ENCODE data around the gene ITSN1. TPM values are rescaled to one million over a fixed set of nuclear protein-coding genes. Genes with fewer than 3 reads are reported as not detected.

The ITSN1 gene
- total RNA-seq (2021; ENCODE audit: unreplicated experiment) (50.3 TPM), Bru-seq, nascent RNA (percentile 79 among the genes with signal in this experiment), BruChase-seq, experiment 1, labeled RNA remaining after a 2-hour chase (percentile 73 among the genes with signal in this experiment), BruChase-seq, experiment 2, labeled RNA remaining after a 6-hour chase (percentile 77 among the genes with signal in this experiment)
- 37.6 TPM for polyA plus RNA-seq (2012; ENCODE audit: insufficient read length)
- long read RNA-seq, full-length matches to known transcripts = 7 of 85 reads
- long read RNA-seq, partial matches to known transcripts = 48 of 85 reads
- long read RNA-seq, other reads (novel, unspliced or antisense) = 30 of 85 reads

DNA sequence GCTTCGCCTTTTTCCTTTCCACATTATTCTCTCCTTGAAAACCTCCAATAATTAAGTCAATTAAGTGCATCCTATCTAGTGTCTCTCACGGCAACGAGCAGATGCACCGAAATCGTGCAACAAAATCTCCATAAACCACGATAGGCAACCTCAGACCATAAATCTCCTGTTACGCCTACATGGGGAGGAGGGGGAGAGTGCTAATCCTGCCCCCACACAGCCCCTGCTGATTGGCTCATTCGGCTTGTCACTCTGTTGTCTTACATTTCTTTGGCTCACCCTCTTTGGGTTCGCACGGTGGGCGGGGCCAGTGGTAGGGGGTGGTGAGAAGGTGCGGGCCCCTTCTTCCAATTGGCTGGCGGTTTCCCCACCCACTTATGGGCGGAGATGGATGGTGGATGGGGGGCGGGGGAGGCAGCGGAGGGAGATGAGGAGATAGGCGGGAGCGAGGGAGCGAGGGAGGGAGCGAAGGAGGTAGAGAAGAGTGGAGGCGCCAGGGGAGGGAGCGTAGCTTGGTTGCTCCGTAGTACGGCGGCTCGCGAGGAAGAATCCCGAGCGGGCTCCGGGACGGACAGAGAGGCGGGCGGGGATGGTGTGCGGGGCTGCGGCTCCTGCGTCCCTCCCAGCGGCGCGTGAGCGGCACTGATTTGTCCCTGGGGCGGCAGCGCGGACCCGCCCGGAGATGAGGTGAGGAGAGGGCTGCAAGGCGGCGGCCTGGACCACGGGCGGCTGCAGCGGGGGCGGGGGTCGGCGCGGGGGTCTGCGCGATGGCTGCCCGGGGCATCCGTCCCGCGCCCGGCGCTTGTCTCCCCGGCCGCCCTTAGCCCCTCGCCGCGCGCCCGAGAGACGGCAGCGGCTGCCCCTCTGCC lies at the start of gene ITSN1:
ITSN1 (plus strand) TSS at position 475 of the 869 bp plus-strand sequence. CDS start 76,328 bp downstream, outside the sequence.
- TF ChIP-seq TCF7L2 (IDR thresholded peaks at IDR 0.05; ENCODE audit: low read depth, low read length) (no peak), SIN3A (IDR thresholded peaks at IDR 0.05; ENCODE audit: borderline replicate concordance, insufficient read depth, low read depth, low read length) (0 out of 2 replicates have a peak, but pooled peaks have one; percentile 21), POLR2AphosphoS5 (IDR thresholded peaks at IDR 0.05; ENCODE audit: low read depth, low read length) (no peak; the same call in none of the 2 replicates)
- TF ChIP-seq, protein P1, sequence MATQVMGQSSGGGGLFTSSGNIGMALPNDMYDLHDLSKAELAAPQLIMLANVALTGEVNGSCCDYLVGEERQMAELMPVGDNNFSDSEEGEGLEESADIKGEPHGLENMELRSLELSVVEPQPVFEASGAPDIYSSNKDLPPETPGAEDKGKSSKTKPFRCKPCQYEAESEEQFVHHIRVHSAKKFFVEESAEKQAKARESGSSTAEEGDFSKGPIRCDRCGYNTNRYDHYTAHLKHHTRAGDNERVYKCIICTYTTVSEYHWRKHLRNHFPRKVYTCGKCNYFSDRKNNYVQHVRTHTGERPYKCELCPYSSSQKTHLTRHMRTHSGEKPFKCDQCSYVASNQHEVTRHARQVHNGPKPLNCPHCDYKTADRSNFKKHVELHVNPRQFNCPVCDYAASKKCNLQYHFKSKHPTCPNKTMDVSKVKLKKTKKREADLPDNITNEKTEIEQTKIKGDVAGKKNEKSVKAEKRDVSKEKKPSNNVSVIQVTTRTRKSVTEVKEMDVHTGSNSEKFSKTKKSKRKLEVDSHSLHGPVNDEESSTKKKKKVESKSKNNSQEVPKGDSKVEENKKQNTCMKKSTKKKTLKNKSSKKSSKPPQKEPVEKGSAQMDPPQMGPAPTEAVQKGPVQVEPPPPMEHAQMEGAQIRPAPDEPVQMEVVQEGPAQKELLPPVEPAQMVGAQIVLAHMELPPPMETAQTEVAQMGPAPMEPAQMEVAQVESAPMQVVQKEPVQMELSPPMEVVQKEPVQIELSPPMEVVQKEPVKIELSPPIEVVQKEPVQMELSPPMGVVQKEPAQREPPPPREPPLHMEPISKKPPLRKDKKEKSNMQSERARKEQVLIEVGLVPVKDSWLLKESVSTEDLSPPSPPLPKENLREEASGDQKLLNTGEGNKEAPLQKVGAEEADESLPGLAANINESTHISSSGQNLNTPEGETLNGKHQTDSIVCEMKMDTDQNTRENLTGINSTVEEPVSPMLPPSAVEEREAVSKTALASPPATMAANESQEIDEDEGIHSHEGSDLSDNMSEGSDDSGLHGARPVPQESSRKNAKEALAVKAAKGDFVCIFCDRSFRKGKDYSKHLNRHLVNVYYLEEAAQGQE (IDR thresholded peaks at IDR 0.05; ENCODE audit: insufficient read depth in 1 of 2, low read depth in 2 of 2, low read length in 1 of 2) = no peak
- intact Hi-C loops (cut with micrococcal nuclease; ENCODE audit: unreplicated experiment) (no loop called here), in situ Hi-C loops (cut with HindIII; ENCODE audit: low pct_unique_long_range_greater_than_20kb, low sequenced_read_pairs) (no loop called here)
- no peaks in the 10 kb centered on the region for H3K9me3 ChIP-seq (ENCODE audit: control insufficient read depth, insufficient read depth, low read depth, low read length)
- CTCF ChIA-PET = no interaction called here
- peaks cover 21% of the 10 kb centered on the region for H3K4me1 ChIP-seq (ENCODE audit: control insufficient read depth, insufficient read depth, low read length)
- POLR2A ChIA-PET = no interaction called here
- peak within 1 kb of the TSS; percentile 97 for H3K27ac ChIP-seq (ENCODE audit: low read length)
- H3K4me3 ChIP-seq (ENCODE audit: low read depth in 2 of 2, low read length in 2 of 2) = peak within 1 kb of the TSS; percentile 75 to 81
- DNase-seq (ENCODE audit: low read depth, low spot score) (peak; percentile 97), ATAC-seq (peak; percentile 92)
- H3K27me3 ChIP-seq (ENCODE audit: control insufficient read depth, insufficient read depth, low read length) = no peaks in the 10 kb centered on the region
- H3K36me3 ChIP-seq (ENCODE audit: control insufficient read depth, insufficient read depth, low read length) = no peaks in the 10 kb centered on the region; the same call in none of the 2 replicates
- BruUV-seq (replicated peaks) = no TSS peak

- ChIA-PET CTCF (no interaction called here), POLR2A (no interaction called here)
- Histone ChIP-seq H3K27me3 (ENCODE audit: control insufficient read depth, insufficient read depth, low read length) (no peaks in the 10 kb centered on the region), H3K9me3 (ENCODE audit: control insufficient read depth, insufficient read depth, low read depth, low read length) (no peaks in the 10 kb centered on the region), H3K4me1 (ENCODE audit: control insufficient read depth, insufficient read depth, low read length) (no peaks in the 10 kb centered on the region), H3K4me3 (ENCODE audit: low read depth in 2 of 2, low read length in 2 of 2) (no peak overlapping the region), H3K27ac (ENCODE audit: low read length) (no peak overlapping the region), H3K36me3 (ENCODE audit: control insufficient read depth, insufficient read depth, low read length) (peaks cover 19% of the 10 kb centered on the region)
- no TSS peak for BruUV-seq (replicated peaks)
- DNase-seq (ENCODE audit: low read depth, low spot score) (no peak), ATAC-seq (no peak)
- in situ Hi-C loops (cut with HindIII; ENCODE audit: low pct_unique_long_range_greater_than_20kb, low sequenced_read_pairs) (no loop called here), intact Hi-C loops (cut with micrococcal nuclease; ENCODE audit: unreplicated experiment) (no loop called here)
- TF ChIP-seq POLR2AphosphoS5 (IDR thresholded peaks at IDR 0.05; ENCODE audit: low read depth, low read length) (no peak), SIN3A (IDR thresholded peaks at IDR 0.05; ENCODE audit: borderline replicate concordance, insufficient read depth, low read depth, low read length) (no peak), TCF7L2 (IDR thresholded peaks at IDR 0.05; ENCODE audit: low read depth, low read length) (no peak)
- TF ChIP-seq, protein P1 (IDR thresholded peaks at IDR 0.05; ENCODE audit: insufficient read depth in 1 of 2, low read depth in 2 of 2, low read length in 1 of 2) = no peak
- TF ChIP-seq, protein P2, sequence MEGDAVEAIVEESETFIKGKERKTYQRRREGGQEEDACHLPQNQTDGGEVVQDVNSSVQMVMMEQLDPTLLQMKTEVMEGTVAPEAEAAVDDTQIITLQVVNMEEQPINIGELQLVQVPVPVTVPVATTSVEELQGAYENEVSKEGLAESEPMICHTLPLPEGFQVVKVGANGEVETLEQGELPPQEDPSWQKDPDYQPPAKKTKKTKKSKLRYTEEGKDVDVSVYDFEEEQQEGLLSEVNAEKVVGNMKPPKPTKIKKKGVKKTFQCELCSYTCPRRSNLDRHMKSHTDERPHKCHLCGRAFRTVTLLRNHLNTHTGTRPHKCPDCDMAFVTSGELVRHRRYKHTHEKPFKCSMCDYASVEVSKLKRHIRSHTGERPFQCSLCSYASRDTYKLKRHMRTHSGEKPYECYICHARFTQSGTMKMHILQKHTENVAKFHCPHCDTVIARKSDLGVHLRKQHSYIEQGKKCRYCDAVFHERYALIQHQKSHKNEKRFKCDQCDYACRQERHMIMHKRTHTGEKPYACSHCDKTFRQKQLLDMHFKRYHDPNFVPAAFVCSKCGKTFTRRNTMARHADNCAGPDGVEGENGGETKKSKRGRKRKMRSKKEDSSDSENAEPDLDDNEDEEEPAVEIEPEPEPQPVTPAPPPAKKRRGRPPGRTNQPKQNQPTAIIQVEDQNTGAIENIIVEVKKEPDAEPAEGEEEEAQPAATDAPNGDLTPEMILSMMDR (IDR thresholded peaks at IDR 0.05) = no peak
Measured at GRCh38 chr21:33598051-33598450, 44.2 kb upstream of the ITSN1 start.
